Duodenal mucosa (tissue), 2 donors: ENCODE measurements around the gene PLD5.
"Not testable (repeated sequence)": the region's sequence is repeated elsewhere in the genome, so short reads cannot be mapped to it uniquely, and the experiment has no call there.

Experiments used
- H3K27ac ChIP-seq: one replicate; pipeline ENCODE4 v1.7.0; 2013; ENCODE audit warnings: low read depth, low read length
- H3K27me3 ChIP-seq, 2 donors: one replicate each; pipeline ENCODE4 v1.7.0; 2013; ENCODE audit warnings: low read length in 2 of 2, control low read depth in 1 of 2; ENCODE audit not compliant: insufficient read depth in 2 of 2, control insufficient read depth in 1 of 2
- H3K36me3 ChIP-seq, 2 donors: one replicate each; pipeline ENCODE4 v1.7.0; 2013; ENCODE audit warnings: low read length in 2 of 2, control low read depth in 1 of 2; ENCODE audit not compliant: insufficient read depth in 2 of 2, control insufficient read depth in 1 of 2
- H3K4me1 ChIP-seq, 2 donors: one replicate each; pipeline ENCODE4 v1.7.0; 2013; ENCODE audit warnings: low read length in 2 of 2, control low read depth in 1 of 2; ENCODE audit not compliant: insufficient read depth in 2 of 2, control insufficient read depth in 1 of 2
- H3K4me3 ChIP-seq, 2 donors: one replicate each; pipeline ENCODE4 v1.7.0; 2013; ENCODE audit warnings: low read length in 2 of 2, low read depth in 1 of 2
- H3K9ac ChIP-seq, 2 donors: one replicate each; pipeline ENCODE4 v1.7.0; 2013; ENCODE audit warnings: low read length in 2 of 2, low read depth in 1 of 2
- H3K9me3 ChIP-seq, 2 donors: one replicate each; pipeline ENCODE4 v1.7.0; 2013; ENCODE audit warnings: low read length in 2 of 2, control low read depth in 1 of 2; ENCODE audit not compliant: control insufficient read depth in 1 of 2

The PLD5 gene

DNA sequence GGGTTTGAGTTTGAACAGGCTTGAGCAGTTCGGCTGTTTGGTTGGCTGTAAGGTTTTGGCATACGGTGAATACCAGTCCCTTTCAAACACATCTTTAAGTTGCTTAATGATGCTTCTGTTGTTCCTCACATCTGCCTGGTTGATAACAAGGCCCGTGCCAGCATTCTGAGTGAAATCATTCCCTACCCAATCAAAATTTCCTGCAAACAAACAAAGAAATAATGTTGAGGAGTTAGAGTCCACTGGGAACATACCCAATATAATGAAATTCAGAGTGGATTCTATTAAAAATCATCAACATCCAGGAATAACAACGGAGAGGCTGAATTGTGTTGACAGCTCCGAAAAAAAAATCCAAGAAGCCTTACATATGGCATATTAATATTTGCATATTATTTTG is 434.6 kb downstream of the PLD5 start:
- no peaks in the 10 kb centered on the region for H3K27me3 ChIP-seq
- no peaks in the 10 kb centered on the region for H3K9me3 ChIP-seq
- H3K4me1 ChIP-seq: no peaks in the 10 kb centered on the region
- H3K4me3 ChIP-seq: no peak overlapping the region
- H3K27ac ChIP-seq: no peak overlapping the region
- H3K9ac ChIP-seq: no peak overlapping the region
- H3K36me3 ChIP-seq: no peaks in the 10 kb centered on the region

DNA sequence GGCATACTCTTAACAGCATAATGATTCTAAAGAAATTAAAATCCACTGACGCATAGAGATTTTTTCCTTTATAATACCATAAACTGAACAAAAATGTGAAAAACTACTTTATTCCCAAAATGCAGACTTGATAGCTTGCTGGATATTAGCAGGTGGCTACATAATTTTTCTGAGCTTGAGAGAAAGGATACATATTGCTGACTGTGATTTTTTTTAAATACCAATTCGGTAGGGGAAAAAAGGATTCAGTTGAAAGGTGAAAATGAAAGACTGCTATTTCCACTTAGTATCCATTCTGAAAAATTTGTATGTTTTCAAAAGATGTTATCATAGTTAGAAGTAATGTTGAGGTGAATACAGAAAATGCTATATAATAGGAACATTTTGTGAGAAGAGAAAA is 435.6 kb downstream of the PLD5 start:
- H3K4me3 ChIP-seq: no peak overlapping the region

GRCh38 chr1:242086706-242087105 is 437.8 kb downstream of the PLD5 start:
- no peaks in the 10 kb centered on the region for H3K36me3 ChIP-seq
- no peak overlapping the region for H3K4me3 ChIP-seq
- no peaks in the 10 kb centered on the region for H3K9me3 ChIP-seq
- H3K9ac ChIP-seq: no peak overlapping the region
- H3K4me1 ChIP-seq: no peaks in the 10 kb centered on the region
- no peaks in the 10 kb centered on the region for H3K27me3 ChIP-seq
- H3K27ac ChIP-seq: no peak overlapping the region

More for the DNA sequence above, 435.6 kb downstream of the PLD5 start:
- H3K27me3 ChIP-seq: no peaks in the 10 kb centered on the region
- no peak overlapping the region for H3K9ac ChIP-seq
- no peaks in the 10 kb centered on the region for H3K4me1 ChIP-seq
- no peak overlapping the region for H3K27ac ChIP-seq
- no peaks in the 10 kb centered on the region for H3K36me3 ChIP-seq
- H3K9me3 ChIP-seq: no peaks in the 10 kb centered on the region

- H3K4me3 ChIP-seq: no peak overlapping the region
- no peaks in the 10 kb centered on the region for H3K36me3 ChIP-seq
- no peak overlapping the region for H3K9ac ChIP-seq
- H3K27me3 ChIP-seq: no peaks in the 10 kb centered on the region
- H3K4me1 ChIP-seq: no peaks in the 10 kb centered on the region
- H3K27ac ChIP-seq: no peak overlapping the region
- H3K9me3 ChIP-seq: no peaks in the 10 kb centered on the region
Observed at GRCh38 chr1:242086093-242086492, 438.4 kb downstream of the PLD5 start.

DNA sequence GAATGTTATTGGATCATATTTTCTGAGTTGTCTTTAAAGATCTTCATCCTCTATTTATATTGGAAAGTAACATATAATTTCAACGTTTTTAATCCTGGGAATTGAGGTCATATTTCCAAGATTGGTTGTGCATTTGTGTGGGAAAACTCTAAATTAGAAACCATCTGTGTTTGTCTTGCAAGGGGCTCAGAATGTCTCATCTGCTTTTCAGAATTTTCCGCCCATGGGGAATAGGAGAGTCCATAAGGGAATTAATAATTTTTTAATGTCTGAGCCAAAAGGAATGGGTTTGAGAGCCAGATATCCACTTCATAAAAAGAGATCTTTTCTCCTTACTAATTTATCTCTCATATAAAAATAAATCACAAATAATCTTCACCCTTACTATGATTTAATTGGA is 440.8 kb downstream of the PLD5 start:
- H3K36me3 ChIP-seq: no peaks in the 10 kb centered on the region
- H3K27me3 ChIP-seq: no peaks in the 10 kb centered on the region
- no peak overlapping the region for H3K27ac ChIP-seq
- no peak overlapping the region for H3K4me3 ChIP-seq
- no peak overlapping the region for H3K9ac ChIP-seq
- no peaks in the 10 kb centered on the region for H3K4me1 ChIP-seq
- H3K9me3 ChIP-seq: no peaks in the 10 kb centered on the region

GRCh38 chr1:242081446-242081845 is 443.1 kb downstream of the PLD5 start:
- no peak overlapping the region for H3K4me3 ChIP-seq
- H3K36me3 ChIP-seq: no peaks in the 10 kb centered on the region
- H3K27me3 ChIP-seq: no peaks in the 10 kb centered on the region
- H3K9ac ChIP-seq: no peak overlapping the region
- no peaks in the 10 kb centered on the region for H3K4me1 ChIP-seq
- no peak overlapping the region for H3K27ac ChIP-seq
- no peaks in the 10 kb centered on the region for H3K9me3 ChIP-seq

DNA sequence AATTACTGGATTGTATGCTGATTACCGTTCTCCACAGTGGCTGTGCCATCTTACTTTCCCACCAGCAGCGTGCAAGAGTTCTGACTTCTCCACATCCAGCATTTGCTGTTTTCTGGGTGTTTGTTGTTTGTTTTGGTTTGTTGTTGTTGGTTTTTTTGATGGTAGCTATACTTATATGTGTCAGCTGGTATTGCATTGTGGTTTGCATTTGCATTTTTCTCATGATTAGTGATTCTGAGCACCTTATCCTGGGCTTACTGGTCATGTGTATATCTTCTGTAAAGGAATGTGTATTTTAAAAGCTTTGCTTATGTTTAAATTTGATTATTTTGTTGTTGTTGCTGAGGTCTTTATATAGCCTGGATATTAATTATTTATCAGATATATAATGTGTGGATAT is 458.7 kb downstream of the PLD5 start:
- H3K4me3 ChIP-seq: no peak overlapping the region
- no peaks in the 10 kb centered on the region for H3K27me3 ChIP-seq
- no peaks in the 10 kb centered on the region for H3K36me3 ChIP-seq
- H3K9ac ChIP-seq: no peak overlapping the region
- H3K4me1 ChIP-seq: no peaks in the 10 kb centered on the region
- H3K27ac ChIP-seq: no peak overlapping the region
- H3K9me3 ChIP-seq: no peaks in the 10 kb centered on the region

DNA sequence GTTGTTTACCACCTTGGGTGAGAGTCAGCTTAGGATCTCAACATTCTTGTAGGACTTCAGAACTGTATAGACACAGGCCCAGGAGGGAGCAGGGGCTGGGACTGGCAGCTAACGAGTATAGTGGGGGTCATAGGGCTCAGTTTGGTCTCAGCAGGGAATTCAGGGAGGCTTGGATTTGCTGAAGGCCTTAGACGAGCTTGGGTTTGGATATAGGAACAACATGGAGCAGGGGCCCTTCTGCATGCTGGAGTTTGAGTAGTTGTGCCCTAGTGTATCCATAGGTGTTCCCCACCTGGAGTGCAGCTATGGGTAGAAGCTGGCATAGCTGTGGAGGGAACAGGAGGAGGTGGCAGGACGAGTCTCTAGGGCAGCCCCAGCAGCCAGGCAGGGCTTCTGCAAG is 462.2 kb downstream of the PLD5 start:
- Histone ChIP-seq H3K36me3 (no peaks in the 10 kb centered on the region), H3K9ac (no peak overlapping the region), H3K27ac (no peak overlapping the region), H3K4me1 (no peaks in the 10 kb centered on the region), H3K9me3 (no peaks in the 10 kb centered on the region), H3K27me3 (no peaks in the 10 kb centered on the region), H3K4me3 (no peak overlapping the region)

GRCh38 chr1:242059976-242060375 is 464.5 kb downstream of the PLD5 start:
- no peaks in the 10 kb centered on the region for H3K27me3 ChIP-seq
- H3K36me3 ChIP-seq: no peaks in the 10 kb centered on the region
- H3K4me1 ChIP-seq: no peaks in the 10 kb centered on the region
- H3K4me3 ChIP-seq: no peak overlapping the region
- H3K9me3 ChIP-seq: no peaks in the 10 kb centered on the region
- no peak overlapping the region for H3K9ac ChIP-seq
- no peak overlapping the region for H3K27ac ChIP-seq

DNA sequence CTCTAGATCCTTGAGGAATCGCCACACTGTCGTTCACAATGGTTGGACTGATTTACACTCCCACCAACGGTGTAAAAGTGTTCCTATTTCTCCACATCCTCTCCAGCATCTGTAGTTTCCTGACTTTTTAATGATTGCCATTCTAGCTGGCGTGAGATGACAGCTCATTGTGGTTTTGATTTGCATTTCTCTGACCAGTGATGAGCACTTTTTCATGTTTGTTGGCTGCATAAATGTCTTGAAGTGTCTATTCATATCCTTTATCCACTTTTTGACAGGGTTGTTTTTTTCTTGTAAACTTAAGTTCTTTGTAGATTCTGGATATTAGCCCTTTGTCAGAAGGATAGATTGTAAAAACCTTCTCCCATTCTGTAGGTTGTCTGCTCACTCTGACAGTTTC is 465.9 kb downstream of the PLD5 start:
- H3K36me3 ChIP-seq, H3K27me3 ChIP-seq, H3K4me1 ChIP-seq, H3K9me3 ChIP-seq, H3K27ac ChIP-seq, H3K4me3 ChIP-seq, H3K9ac ChIP-seq: not testable (repeated sequence)

- not testable (repeated sequence) for H3K27me3 ChIP-seq, H3K36me3 ChIP-seq, H3K9me3 ChIP-seq, H3K9ac ChIP-seq, H3K27ac ChIP-seq, H3K4me3 ChIP-seq, H3K4me1 ChIP-seq
Observed at GRCh38 chr1:242058181-242058580, 466.3 kb downstream of the PLD5 start.
